Mucosa of rectum (tissue), 2 donors: ENCODE results near the gene PADI4.
"Not testable (repeated sequence)": the region's sequence is repeated elsewhere in the genome, so short reads cannot be mapped to it uniquely, and the experiment has no call there.

Experiments
- H3K27ac ChIP-seq, 2 donors: one replicate each; pipeline ENCODE4 v1.7.0; 2013; ENCODE audit warnings: inconsistent platforms in 2 of 2, low read depth in 2 of 2, low read length in 2 of 2
- H3K27me3 ChIP-seq, 2 donors: one replicate each; pipeline ENCODE4 v1.7.0; 2013; ENCODE audit warnings: low read length in 2 of 2; ENCODE audit not compliant: control insufficient read depth in 2 of 2, insufficient read depth in 2 of 2
- H3K36me3 ChIP-seq, 2 donors: one replicate each; pipeline ENCODE4 v1.7.0; 2013; ENCODE audit warnings: low read length in 2 of 2; ENCODE audit not compliant: control insufficient read depth in 2 of 2, insufficient read depth in 2 of 2
- H3K4me1 ChIP-seq, 2 donors: one replicate each; pipeline ENCODE4 v1.7.0; 2013; ENCODE audit warnings: low read length in 2 of 2, mild to moderate bottlenecking in 1 of 2; ENCODE audit not compliant: control insufficient read depth in 2 of 2, insufficient read depth in 2 of 2
- H3K4me3 ChIP-seq, 2 donors: one replicate each; pipeline ENCODE4 v1.7.0; 2013; ENCODE audit warnings: low read length in 2 of 2
- H3K9ac ChIP-seq, 2 donors: one replicate each; pipeline ENCODE4 v1.7.0; 2013; ENCODE audit warnings: low read length in 2 of 2, low read depth in 1 of 2, mild to moderate bottlenecking in 1 of 2
- H3K9me3 ChIP-seq, 2 donors: one replicate each; pipeline ENCODE4 v1.7.0; 2013; ENCODE audit warnings: low read length in 2 of 2; ENCODE audit not compliant: control insufficient read depth in 2 of 2
- donor health status: healthy.
- donor health status: Normal muscosa, but diverticular disease.

PADI4 gene

GRCh38 chr1:17310068-17310640 lies 2.2 kb downstream of the PADI4 start:
- Histone ChIP-seq H3K27me3 (peaks cover 5 to 11% of the 10 kb centered on the region in 2 donors), H3K9ac (no peak overlapping the region), H3K36me3 (no peaks in the 10 kb centered on the region), H3K4me3 (no peak overlapping the region), H3K4me1 (no peaks in the 10 kb centered on the region), H3K27ac (no peak overlapping the region), H3K9me3 (no peaks in the 10 kb centered on the region)

GRCh38 chr1:17313530-17314309 lies 5.7 kb downstream of the PADI4 start:
- Histone ChIP-seq H3K9ac (no peak overlapping the region), H3K36me3 (no peaks in the 10 kb centered on the region), H3K9me3 (no peaks in the 10 kb centered on the region), H3K27ac (no peak overlapping the region), H3K27me3 (peaks cover 2 to 5% of the 10 kb centered on the region in 2 donors), H3K4me3 (no peak overlapping the region), H3K4me1 (no peaks in the 10 kb centered on the region)

DNA sequence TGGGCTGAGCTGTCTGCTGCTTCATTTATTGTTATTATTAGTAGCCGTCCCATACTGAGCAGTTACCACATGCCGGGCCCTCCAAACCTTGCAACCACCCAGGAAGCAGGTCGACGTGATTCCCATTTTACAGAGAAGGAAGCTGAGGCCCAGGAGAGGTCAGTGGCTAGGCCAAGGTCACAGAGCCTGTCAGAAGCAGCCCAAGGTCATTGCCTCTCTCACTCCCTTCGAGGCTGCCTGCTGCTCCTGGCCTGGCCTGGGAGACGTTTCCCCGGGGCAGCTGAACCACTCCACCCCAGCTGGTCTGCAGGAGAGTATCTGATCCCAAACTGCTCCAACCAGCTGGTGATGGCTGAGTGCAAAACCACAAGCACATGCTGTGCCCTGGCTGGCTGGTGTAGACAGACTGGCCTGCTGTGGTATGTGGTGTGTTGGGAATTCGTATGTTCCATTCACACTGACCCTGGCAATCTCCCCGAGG lies 6.5 kb downstream of the PADI4 start:
- Histone ChIP-seq H3K4me3 (no peak overlapping the region), H3K4me1 (no peaks in the 10 kb centered on the region), H3K36me3 (no peaks in the 10 kb centered on the region), H3K9me3 (no peaks in the 10 kb centered on the region), H3K27ac (no peak overlapping the region), H3K27me3 (peaks cover 3 to 7% of the 10 kb centered on the region in 2 donors), H3K9ac (no peak overlapping the region)

DNA sequence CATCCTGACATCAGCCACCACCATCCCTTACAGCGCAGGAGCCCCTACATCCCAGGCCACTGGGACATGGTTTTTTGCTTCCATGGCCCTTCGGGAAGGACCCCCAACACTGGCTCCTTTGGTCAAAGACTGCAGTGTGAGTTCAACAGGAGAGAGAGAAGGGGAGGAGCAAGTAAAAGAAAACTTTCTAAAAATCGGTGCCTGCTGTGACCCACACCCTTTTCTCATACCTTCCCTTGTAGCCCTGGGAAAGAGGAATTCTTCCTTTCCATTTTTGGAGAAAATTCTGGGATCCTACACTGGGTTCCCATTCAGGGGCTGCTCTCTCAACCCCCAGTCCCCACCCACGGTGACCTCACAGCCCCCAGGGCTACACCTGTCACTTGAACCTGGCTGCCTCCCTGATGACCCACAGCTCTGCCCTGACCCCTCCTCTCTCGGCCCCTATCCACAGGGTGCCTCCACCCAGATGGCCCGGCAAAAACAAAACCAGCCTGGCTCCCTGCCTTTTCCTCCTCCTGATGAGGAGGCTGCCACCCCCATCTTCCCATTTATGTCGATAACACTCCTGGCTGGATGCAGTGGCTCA lies 7.6 kb downstream of the PADI4 start:
- Histone ChIP-seq H3K4me3 (no peak overlapping the region), H3K27me3 (peaks cover 0 to 7% of the 10 kb centered on the region in 2 donors), H3K9ac (no peak overlapping the region), H3K9me3 (peaks cover 0 to 2% of the 10 kb centered on the region in 2 donors), H3K4me1 (no peaks in the 10 kb centered on the region), H3K36me3 (no peaks in the 10 kb centered on the region), H3K27ac (no peak overlapping the region)

DNA sequence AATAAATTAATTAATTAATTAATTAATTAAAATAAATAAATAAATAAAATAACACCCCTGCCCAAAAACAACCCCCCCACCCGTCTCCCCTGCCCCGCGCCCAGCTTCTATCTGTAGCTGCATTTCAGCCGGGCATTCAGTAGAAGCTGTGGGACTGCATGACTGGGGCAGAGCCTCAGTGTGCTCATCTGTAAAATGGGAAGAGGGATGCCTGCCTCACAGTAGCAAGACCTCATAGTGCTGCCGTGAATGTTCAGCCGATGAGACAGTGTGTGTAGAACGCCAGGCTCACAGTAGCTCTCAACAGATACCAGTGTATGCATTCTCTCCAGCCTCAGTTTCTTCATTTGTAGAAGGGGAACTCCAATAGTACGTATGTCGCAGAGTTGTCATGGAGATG lies 8.7 kb downstream of the PADI4 start:
- peaks cover 0 to 7% of the 10 kb centered on the region in 2 donors for H3K27me3 ChIP-seq
- H3K4me1 ChIP-seq: peaks cover 0 to 3% of the 10 kb centered on the region in 2 donors
- H3K9me3 ChIP-seq: peaks cover 0 to 2% of the 10 kb centered on the region in 2 donors
- H3K27ac ChIP-seq: no peak overlapping the region
- no peak overlapping the region for H3K4me3 ChIP-seq
- no peaks in the 10 kb centered on the region for H3K36me3 ChIP-seq
- no peak overlapping the region for H3K9ac ChIP-seq

DNA sequence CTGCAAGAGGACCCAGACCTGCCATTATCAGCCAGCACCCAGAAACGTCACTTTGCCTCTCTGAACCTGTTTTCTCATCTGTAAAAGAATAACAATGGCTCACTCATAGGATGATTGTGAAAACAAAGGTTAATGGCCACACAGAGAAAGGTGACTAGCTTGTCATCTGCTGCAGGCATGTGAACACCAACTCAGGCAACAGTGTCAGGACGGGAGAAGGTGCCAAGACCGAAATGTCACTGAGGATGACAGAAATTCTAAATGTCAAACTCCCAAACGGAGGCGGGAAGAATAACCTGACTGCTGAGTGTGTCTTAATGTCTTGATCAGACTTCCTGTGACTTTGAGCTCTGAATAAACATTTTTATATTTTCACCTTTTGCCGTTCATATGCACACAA lies 10.3 kb downstream of the PADI4 start:
- H3K27me3 ChIP-seq: peaks cover 0 to 7% of the 10 kb centered on the region in 2 donors
- no peak overlapping the region for H3K27ac ChIP-seq
- H3K4me1 ChIP-seq: peaks cover 0 to 3% of the 10 kb centered on the region in 2 donors
- no peak overlapping the region for H3K4me3 ChIP-seq
- H3K36me3 ChIP-seq: no peaks in the 10 kb centered on the region
- peaks cover 0 to 2% of the 10 kb centered on the region in 2 donors for H3K9me3 ChIP-seq
- H3K9ac ChIP-seq: no peak overlapping the region

- H3K27ac ChIP-seq: no peak overlapping the region
These were observed 11.8 kb downstream of the PADI4 start for GRCh38 chr1:17319561-17320350.

GRCh38 chr1:17321857-17322390 lies 13.9 kb downstream of the PADI4 start:
- H3K9me3 ChIP-seq, H3K4me1 ChIP-seq, H3K9ac ChIP-seq, H3K27me3 ChIP-seq, H3K4me3 ChIP-seq, H3K36me3 ChIP-seq, H3K27ac ChIP-seq: not testable (repeated sequence)

More at GRCh38 chr1:17319561-17320350, 11.8 kb downstream of the PADI4 start:
- peaks cover 0 to 5% of the 10 kb centered on the region in 2 donors for H3K27me3 ChIP-seq
- H3K9me3 ChIP-seq: peaks cover 0 to 2% of the 10 kb centered on the region in 2 donors
- H3K4me3 ChIP-seq: no peak overlapping the region
- peaks cover 0 to 3% of the 10 kb centered on the region in 2 donors for H3K4me1 ChIP-seq
- no peak overlapping the region for H3K9ac ChIP-seq
- H3K36me3 ChIP-seq: no peaks in the 10 kb centered on the region

DNA sequence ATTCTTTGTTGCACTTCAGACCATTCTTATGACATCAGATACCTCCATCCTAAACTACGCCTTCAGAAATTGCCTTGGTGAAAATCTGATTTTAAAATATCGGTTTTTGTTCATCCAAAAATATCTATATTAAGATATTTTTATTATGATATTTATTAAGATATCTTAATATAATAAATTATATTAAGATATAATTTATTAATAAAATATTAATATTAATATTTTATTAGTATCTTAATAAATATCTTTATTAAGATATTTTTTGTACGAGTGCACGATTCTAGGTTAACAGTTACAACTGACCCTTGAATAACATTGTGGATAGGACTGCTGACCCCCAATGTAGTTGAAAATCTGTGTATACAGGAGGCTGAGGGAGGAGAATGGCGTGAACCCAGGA lies 20.9 kb downstream of the PADI4 start:
- H3K9me3 ChIP-seq: no peaks in the 10 kb centered on the region
- no peaks in the 10 kb centered on the region for H3K4me1 ChIP-seq
- H3K36me3 ChIP-seq: no peaks in the 10 kb centered on the region
- H3K9ac ChIP-seq: no peak overlapping the region
- no peak overlapping the region for H3K27ac ChIP-seq
- peaks cover 3 to 7% of the 10 kb centered on the region in 2 donors for H3K27me3 ChIP-seq
- H3K4me3 ChIP-seq: no peak overlapping the region
